HG02840 (cell line): ENCODE data around the gene POLR2E.
A peak's percentile ranks its signal among the peaks of the same experiment; 100 is the strongest.
"Not testable (repeated sequence)": the region's sequence is repeated elsewhere in the genome, so short reads cannot be mapped to it uniquely, and the experiment has no call there.

ENCODE experiments used
- ATAC-seq: cut with Tn5 transposase; IDR thresholded peaks from one replicate; pipeline ENCODE4 v1.9.1; 2021; ENCODE audit warnings: mild to moderate bottlenecking, moderate library complexity, moderate number of reproducible peaks; ENCODE audit not compliant: unreplicated experiment, low FRiP score

Gene POLR2E

DNA sequence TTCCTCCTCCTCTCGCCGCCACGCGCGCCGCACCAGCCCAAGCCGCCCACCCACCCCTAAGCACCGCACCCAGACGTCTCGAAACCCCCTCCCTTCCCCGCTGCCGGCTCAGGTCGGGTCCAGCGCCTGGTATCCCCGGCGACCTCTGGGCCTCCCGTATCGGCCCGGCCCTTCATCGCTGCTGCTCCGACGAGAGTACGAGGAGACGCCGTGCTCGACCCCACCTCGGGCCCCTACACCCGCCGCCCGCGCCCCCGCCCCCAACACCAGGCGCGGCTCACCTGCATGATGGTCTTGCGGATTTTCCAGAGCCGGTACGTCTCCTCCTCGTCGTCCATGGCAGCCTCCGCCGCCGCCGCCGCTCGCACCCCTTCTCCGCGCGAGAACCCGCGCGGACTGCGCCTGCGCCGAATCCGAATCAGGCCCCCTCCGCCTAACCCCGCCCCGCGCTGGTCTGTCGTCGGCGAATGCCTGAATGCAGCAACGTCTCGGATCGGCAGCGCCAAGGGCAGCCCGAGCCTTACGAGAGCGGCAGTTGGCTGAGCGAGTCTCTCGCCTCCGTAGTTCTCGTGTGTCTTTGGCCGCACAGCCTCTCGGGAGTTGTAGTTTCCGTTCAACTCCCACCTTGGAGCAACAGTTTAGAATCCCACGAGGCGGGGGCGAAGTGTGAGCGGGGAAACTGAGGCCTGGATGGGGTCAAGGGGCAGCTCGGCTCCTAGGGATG is at the start of gene POLR2E:
POLR2E (minus strand) TSS at position 398 of the 724 bp plus-strand sequence; CDS start at position 338, 60 bp downstream.
- peak; percentile 73 for ATAC-seq

DNA sequence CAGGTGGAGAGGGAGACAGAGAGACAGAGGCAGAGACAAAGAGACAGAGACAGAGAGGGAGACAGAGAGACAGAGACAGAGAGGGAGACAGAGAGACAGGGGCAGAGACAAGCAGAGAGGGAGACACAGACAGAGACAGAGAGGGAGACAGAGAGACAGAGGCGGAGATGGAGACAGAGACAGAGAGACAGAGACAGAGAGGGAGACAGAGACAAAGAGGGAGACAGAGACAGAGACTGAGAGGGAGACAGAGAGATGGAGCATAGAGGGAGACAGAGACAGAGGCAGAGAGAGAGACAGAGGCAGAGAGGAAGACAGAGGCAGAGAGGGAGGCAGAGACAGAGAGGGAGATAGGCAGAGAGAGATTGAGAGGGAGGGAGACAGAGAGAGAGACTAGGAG is 49.6 kb upstream of the POLR2E start:
- ATAC-seq: no peak

DNA sequence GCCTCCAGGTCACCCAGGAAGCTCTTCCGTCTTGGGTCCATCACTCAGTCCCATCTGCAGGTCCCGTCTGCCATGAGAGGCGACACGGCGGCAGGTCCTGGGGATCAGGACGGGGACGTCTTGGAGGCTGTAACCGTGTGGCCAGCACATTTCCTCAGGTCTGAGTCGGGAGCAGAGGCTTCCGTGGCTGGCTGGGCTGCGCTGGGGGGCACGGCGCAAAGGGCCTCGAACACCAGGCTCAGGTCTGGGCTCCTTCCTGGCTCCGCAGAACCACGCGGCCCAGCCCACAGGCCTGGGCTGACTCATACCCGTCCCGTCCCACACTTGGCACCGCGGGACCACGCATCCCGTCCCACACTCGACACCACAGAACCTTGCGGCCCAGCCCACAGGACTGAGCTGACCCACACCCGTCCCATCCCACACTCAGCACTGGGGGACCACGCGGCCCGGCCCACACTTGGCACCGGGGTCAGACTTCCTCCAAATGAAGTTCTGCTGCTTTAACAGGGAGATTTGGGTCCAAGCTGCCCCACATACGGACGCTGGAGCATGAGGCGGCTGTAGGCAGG is 48.7 kb upstream of the POLR2E start:
- no peak for ATAC-seq

GRCh38 chr19:1141944-1142343 is 46.8 kb upstream of the POLR2E start:
- no peak for ATAC-seq

- no peak for ATAC-seq
Observed at GRCh38 chr19:1140272-1141027, 45.3 kb upstream of the POLR2E start.

DNA sequence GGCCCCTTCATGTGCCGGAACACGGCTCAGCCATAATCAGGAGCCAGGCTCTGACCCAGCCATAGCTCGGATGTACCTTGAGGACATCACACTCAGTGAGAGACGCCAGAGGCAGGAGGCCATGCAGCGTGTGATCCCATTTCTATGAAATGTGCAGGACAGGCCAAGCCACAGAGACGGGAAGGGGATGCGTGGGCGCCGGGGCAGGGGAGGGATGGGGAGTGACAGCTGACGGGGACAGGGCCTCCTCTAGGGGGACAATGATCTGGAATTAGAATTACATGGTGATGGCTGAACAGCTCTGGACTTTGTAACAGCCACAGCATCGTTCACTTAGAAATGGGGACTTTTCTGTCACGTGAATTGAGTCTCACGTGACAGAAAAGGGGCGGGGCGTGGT is 44.0 kb upstream of the POLR2E start:
- ATAC-seq: no peak

- no peak for ATAC-seq
Observed at GRCh38 chr19:1138121-1138520, 42.9 kb upstream of the POLR2E start.

DNA sequence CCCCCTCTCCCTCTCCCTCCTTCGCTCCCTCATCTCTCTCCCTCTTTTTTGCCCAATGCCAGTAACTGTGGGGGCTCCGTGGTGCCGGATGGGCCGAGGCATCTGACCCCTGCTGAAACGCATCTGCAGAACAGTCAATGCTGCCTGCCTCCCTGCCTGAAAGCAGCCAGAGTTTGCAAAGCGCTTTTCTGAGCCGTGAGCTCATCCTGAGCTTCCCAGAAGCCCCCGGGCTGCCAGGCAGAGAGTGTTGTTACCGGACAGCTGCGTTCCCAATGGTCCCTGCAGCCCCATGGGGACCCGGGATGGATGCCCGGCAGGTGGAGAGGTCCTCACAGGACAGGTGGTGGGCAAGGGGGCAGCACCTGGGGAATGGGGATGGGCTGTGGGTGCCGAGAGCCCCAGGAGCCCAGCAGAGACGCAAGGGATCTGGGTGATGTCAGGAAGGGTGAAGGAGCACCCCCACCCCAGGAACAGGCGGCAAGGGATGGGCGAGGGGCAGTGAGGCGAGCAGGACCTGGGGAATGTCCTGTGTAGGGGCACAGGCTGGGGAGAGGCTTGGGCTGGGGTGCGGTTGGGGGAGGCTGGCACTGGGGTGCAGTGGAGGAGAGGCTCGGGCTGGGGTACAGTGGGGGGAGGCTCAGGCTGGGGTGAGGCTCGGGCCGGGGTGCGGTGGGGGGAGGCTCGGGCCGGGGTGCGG is 41.6 kb upstream of the POLR2E start:
- ATAC-seq: no peak

DNA sequence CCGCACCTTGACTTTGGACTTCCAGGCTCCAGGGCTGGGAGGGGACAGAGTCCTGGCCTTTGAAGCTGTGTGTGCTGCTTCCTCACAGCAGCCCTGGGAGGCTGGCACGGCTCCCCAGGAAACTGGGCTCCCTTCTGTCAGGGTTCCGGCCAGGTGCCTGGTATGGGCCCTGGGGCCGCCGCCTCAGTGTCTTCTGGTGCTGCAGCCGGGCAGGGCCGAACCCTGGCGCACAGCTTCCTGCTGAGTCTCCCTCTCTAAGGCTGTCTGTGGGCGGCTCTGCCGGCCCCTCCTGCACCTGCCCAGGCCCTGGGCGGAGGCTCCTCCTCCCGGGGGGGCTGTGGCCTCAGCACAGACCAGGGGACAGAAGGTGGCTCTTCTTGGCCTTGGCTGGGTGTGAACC is 41.0 kb upstream of the POLR2E start:
- no peak for ATAC-seq

GRCh38 chr19:1135454-1135853 is 40.3 kb upstream of the POLR2E start:
- no peak for ATAC-seq

DNA sequence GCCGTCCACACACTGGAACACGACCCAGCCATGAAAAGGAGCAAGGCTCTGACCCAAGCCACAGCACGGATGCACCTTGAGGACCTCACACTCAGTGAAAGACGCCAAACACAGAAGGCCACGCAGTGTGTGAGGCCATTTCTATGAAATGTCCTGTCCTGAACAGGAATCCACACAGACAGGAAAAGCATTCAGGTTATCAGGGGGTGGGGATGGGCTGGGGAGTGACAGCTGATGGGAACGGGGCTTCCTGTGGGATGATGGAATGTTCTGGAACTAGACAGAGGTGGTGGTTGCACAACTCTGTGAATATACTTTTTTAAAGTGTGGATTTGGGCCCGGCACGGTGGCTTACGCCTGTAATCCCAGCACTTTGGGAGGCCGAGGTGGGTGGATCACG is 39.3 kb upstream of the POLR2E start:
- no peak for ATAC-seq

DNA sequence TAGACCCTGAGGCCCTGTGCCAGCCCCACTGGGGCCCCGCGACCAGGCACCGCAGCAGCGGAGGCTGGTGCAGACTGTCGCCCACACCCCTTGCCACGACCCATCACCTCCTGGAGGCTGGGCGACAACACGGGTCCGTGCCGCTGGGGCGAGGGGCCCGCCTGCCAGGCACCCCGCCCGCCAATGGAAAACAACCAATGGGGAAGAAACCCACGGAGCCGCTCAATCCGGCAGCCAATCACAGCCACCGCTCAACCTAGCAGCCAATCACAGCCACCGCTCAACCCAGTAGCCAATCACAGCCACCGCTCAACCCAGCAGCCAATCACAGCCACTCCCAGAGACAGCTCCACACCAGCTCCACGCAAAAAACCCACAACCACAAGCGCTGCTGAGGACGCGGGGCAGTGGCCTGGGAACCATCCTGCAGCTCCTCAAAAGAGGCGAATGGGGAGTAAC is 38.3 kb upstream of the POLR2E start:
- no peak for ATAC-seq

DNA sequence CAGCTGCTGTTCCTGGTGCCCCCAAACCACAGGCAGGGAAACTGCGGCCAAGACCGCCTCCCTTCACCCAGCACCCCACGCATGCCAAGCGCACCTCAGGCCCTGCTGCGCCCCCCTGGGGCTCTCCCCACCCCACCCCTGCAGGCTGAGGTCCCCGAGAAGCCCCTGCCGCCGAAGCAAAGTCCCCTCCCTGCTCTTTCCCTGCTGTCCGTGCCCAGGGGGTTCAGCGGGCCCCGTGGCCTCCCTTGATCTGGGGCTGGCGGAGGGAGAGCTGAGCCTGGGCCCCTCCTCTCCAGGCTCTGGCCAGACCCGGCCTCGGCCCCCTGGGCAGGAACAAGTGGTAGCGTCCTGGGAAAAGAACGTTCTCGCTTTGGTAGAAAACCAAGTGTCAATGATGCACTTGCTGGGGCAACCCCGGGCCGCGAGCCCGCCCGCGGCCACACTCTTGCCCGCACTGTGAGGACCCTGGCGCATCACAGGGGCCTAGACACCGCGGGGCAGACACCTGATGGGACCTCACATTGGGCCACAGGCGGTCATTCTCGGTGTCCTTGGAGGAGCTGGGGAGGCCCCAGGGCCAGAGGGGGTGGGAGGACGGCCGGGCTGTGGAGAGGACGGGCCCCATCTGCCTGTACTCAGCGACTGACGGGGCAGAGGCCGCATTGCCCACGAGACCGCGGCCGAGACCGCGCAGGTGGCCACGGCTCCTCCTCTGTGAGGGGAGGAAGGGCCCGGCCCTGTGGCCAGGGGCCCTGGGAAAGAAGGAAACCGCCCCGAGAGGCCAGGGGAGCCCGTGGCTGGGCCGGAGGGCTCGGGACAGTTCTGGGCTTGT is 37.6 kb upstream of the POLR2E start:
- no peak for ATAC-seq

GRCh38 chr19:1131718-1132551 is 36.8 kb upstream of the POLR2E start:
- peak; percentile 53 for ATAC-seq

- peak; percentile 2 for ATAC-seq
Observed at GRCh38 chr19:1130771-1131717, 35.9 kb upstream of the POLR2E start.

DNA sequence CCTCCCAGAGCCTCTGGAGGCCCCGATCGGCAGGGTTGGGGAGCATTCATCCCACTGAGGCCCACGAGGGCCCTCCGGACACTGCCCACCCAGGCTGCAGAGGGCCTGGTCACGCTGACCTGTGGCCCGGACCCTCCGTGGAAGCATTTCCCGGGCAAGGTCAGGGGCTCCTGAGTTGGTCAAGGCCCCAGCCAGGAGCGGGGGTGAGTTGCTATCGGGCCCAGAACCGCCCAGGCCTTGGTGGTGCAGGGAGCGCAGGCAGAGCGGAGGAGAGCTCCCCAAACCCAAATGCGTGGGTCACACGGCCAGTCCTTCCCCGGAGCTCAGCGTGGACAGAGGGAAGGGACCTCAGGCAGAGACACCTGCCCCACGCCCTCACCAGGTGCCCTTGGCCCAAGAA is 34.4 kb upstream of the POLR2E start:
- no peak for ATAC-seq

DNA sequence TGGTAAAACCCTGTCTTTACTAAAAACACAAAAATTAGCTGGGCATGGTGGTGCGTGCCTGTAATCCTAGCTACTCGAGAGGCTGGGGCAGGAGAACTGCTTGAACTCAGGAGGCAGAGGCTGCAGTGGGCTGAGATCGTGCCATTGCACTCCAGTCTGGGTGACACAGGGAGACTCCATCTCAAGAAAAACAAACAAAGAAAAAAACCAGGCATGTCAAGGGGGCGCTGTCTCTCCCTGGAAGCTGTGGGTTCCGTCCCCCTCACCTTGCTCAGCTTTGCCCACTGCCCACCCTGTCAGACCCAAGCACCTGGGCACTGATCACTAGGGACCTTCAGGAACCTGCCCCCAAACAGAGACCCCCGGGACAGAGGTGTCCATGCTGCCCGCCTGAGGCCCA is 33.9 kb upstream of the POLR2E start:
- not testable (repeated sequence) for ATAC-seq

- no peak for ATAC-seq
Observed at GRCh38 chr19:1128106-1128505, 32.9 kb upstream of the POLR2E start.
